Effector memory CD8-positive, alpha-beta T cell (primary cell): Measurements from ENCODE around the gene IQCE.

Experiments
- ATAC-seq: fragments of 150-1000 bp; cut with Tn5 transposase; replicated peaks from 2 replicates; pipeline ENCODE4 v1.10.0; 2021; ENCODE audit warnings: mild to moderate bottlenecking, moderate library complexity
- DNase-seq, 3 experiments: peaks; one replicate each; pipeline ENCODE4 v3.0.0; 2021
- H3K27ac Mint-ChIP-seq, 2 donors: one replicate each; pipeline ENCODE4 v1.8.0; 2022; ENCODE audit warnings: mild to moderate bottlenecking in 2 of 2, mixed read lengths in 2 of 2, moderate library complexity in 2 of 2
- H3K27me3 Mint-ChIP-seq, 2 donors: one replicate each; pipeline ENCODE4 v1.8.0; 2022; ENCODE audit warnings: mixed read lengths in 2 of 2
- H3K36me3 Mint-ChIP-seq: one replicate; pipeline ENCODE4 v1.8.0; 2022; ENCODE audit warnings: mild to moderate bottlenecking, moderate library complexity, mixed read lengths; ENCODE audit not compliant: insufficient read depth
- H3K4me1 Mint-ChIP-seq, 2 donors: one replicate each; pipeline ENCODE4 v1.8.0; 2022; ENCODE audit warnings: low read depth in 2 of 2, mixed read lengths in 2 of 2
- H3K4me3 Mint-ChIP-seq, 2 donors: one replicate each; pipeline ENCODE4 v1.8.0; 2022; ENCODE audit warnings: mild to moderate bottlenecking in 2 of 2, mixed read lengths in 2 of 2, moderate library complexity in 2 of 2
- H3K9me3 Mint-ChIP-seq, 2 donors: one replicate each; pipeline ENCODE4 v1.8.0; 2022; ENCODE audit warnings: mixed read lengths in 2 of 2

The IQCE gene

DNA sequence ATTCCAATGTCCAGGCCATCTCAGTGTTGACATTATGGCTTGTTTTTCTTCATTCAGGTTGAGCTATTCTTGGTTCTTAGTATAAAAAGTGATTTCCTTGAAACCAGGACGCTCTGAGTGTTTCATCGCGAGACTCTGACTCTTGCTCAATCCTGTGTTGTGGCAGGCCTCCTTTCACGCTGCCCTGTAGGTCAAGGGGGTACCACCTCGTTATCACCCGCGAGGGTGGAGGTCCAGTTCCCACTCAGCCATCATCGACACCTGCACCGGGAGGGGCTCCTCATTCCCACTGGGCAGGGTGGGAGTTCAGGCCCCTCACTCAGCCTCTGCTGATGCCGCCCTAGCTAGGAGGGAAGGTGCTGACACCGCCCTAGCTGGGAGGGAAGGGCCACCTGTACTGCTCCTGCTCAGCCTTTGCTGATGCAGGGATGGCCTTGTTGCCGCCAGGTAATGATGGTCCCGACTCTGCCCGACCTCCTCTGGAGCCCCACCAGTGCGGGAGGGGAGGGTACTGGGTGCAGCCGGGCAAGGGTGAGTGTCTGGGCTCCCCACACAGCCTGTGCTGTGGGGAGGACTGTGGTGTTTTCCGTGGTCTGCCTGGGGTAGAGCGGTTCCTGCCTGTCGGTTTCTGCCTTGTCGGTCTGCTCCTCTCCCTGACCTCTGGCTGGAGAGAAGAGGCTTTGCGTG is 16.4 kb downstream of the IQCE start:
- H3K36me3 Mint-ChIP-seq = peaks cover 9% of the 10 kb centered on the region
- H3K9me3 Mint-ChIP-seq = no peaks in the 10 kb centered on the region
- no peak overlapping the region for H3K4me3 Mint-ChIP-seq
- H3K27me3 Mint-ChIP-seq = no peaks in the 10 kb centered on the region
- ATAC-seq (no peak), DNase-seq (no peak)
- no peaks in the 10 kb centered on the region for H3K4me1 Mint-ChIP-seq
- peak overlapping the region; percentile 31 to 77 for H3K27ac Mint-ChIP-seq

DNA sequence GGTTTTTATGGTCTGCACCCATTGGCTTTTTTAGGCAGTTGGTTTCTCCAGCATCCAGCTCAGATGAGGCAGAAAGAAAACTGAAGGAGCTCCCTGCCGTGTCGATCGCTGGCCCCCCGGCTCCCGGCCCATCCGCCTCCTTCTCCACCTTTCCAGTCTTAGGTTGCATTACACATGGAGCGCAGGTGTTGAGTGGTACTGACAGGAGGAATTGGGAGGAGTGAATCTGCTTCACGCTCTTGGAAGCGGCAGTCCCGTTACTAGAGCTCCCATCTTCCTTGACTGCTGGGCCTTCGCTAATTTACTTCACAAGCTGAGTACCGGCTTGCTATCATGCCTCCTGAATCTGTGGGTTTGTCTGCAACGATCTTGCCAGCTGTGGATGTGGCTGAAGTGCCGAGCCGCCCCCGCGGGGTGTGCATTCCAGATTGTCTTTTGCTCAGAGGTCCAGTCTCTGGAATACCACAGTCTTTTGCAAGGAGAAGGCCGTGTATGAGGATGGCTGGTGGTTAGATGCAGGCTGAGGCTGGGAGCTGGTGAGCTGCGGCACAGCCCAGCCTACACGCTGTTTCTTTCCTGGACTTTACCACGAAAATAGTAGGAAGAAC is 17.1 kb downstream of the IQCE start:
- Mint-ChIP-seq H3K9me3 (no peaks in the 10 kb centered on the region), H3K36me3 (peaks cover 12% of the 10 kb centered on the region), H3K27ac (no peak overlapping the region), H3K4me3 (no peak overlapping the region), H3K27me3 (no peaks in the 10 kb centered on the region), H3K4me1 (no peaks in the 10 kb centered on the region)
- DNase-seq (no peak), ATAC-seq (no peak)

DNA sequence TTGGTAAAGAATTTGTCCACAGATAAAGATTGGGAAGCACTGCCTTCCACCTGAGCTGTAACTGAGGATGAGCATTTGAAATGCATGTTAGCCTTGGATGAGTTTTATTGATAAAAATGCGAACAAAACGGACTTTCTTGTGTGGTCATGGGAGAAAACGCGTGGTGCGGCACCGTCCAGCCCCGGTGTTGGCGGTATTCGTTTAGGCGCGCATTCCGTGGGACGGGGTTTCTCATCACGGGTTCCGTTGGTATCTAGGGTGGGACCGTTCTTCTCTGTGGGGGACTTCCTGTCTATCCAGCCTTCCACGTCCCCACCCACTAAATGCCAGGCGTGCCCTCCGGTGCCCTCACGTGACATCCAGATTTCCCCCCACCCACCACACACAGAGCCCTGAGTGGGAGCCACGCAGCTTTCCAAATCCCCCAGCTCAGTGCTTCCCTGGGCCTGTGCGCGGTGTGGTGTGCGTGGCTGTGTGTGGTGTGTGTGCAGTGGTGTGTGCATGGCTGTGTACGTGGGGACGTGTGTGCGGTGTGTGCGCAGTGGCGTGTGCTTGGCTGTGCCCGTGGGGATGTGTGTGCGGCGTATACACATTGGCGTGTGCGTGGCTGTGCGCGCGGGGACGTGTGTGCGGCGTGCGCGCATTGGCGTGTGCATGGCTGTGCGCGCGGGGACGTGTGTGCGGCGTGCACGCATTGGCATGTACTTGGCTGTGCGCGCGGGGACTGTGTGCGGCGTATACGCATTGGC is 18.1 kb downstream of the IQCE start:
- no peaks in the 10 kb centered on the region for H3K27me3 Mint-ChIP-seq
- no peaks in the 10 kb centered on the region for H3K9me3 Mint-ChIP-seq
- no peaks in the 10 kb centered on the region for H3K4me1 Mint-ChIP-seq
- peaks cover 12% of the 10 kb centered on the region for H3K36me3 Mint-ChIP-seq
- no peak overlapping the region for H3K27ac Mint-ChIP-seq
- DNase-seq = no peak
- no peak for ATAC-seq
- no peak overlapping the region for H3K4me3 Mint-ChIP-seq

DNA sequence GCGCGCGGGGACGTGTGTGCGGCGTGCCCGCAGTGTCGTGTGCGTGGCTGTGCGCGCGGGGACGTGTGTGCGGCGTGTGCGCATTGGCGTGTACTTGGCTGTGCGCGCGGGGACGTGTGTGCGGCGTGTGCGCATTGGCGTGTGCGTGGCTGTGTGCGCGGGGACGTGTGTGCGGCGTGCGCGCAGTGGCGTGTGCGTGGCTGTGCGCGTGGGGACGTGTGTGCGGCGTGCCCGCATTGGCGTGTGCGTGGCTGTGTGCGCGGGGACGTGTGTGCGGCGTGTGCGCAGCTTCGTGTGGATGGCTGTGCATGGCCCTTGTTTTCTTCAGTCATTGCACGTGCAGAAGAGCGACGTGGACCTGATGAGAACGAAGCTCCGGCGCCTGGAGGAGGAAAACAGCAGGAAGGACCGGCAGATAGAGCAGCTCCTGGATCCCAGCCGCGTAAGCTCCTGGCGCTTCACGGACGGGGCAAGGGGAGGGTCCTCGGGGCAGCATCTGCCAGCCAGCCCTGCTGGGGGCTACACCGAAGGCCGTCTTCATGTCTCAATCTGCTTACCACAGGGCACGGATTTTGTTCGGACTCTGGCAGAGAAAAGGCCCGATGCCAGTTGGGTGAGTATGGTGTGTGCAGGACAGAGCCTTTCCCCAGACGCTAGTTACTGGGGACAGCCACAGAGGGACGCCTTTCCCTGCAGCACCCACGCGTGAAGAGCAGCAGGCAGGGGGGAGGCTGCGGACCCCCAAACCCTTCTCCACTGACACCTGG is 19.3 kb downstream of the IQCE start:
- Mint-ChIP-seq H3K9me3 (no peaks in the 10 kb centered on the region), H3K36me3 (peaks cover 10% of the 10 kb centered on the region), H3K4me3 (no peak overlapping the region), H3K27me3 (no peaks in the 10 kb centered on the region), H3K27ac (no peak overlapping the region), H3K4me1 (no peaks in the 10 kb centered on the region)
- ATAC-seq (no peak), DNase-seq (no peak)

DNA sequence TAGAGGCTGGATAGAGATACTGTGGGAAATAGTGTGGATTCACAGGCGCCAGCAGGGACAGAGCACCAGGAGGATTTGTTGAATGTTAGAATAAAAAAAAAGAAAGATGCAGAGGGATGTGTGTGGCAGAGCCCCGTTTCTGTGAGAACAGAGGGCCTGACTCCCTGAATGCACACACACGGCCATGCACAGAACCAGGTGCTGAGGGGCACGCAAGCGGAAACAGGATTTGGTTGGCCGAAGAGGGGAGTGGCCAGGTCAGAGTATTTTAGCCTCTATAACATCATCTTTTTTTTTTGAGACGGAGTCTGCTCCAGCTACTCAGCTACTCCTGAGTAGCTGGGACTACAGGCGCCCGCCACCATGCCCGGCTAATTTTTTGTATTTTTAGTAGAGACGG is 21.9 kb downstream of the IQCE start:
- peaks cover 6% of the 10 kb centered on the region for H3K36me3 Mint-ChIP-seq
- H3K4me3 Mint-ChIP-seq = no peak overlapping the region
- no peak for ATAC-seq
- H3K27ac Mint-ChIP-seq = no peak overlapping the region
- no peak for DNase-seq
- H3K4me1 Mint-ChIP-seq = peaks cover 0 to 3% of the 10 kb centered on the region in 2 donors
- no peaks in the 10 kb centered on the region for H3K9me3 Mint-ChIP-seq
- H3K27me3 Mint-ChIP-seq = no peaks in the 10 kb centered on the region

DNA sequence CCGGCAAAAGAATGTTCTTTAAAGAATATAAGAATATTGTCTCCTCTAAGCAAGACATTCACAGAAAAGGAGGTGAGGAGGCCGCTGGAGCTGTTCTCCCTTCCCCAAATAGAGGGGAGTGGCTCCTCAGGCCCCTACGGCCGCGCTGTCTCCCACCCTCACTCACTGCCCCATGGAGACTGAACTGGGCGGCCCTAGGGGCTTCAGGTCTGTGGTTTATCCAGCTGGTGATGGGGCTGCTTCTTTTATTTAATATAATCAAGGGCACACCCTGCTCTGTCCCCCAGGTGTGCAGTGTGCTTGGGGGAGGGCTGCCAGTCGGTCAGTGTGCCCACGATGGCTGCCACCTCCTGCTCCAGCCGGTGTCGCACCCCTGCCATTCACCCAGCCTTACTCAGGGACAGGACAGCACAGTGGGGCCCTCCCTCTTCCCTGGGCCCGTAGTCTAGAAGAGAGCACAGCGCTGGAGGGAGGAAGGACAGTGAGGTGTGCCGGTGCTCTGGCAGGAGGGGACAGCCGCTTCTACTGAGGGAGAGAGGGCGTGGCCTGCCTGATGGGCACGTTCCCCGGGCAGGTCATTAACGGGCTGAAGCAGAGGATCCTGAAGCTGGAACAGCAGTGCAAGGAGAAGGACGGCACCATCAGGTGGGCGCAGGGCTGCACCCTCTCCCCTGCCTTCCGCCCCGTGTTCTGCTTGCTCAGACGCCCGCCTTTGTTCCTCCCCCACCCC is 23.4 kb downstream of the IQCE start:
- DNase-seq (no peak), ATAC-seq (no peak)
- no peaks in the 10 kb centered on the region for H3K9me3 Mint-ChIP-seq
- no peak overlapping the region for H3K27ac Mint-ChIP-seq
- no peak overlapping the region for H3K4me3 Mint-ChIP-seq
- peaks cover 6% of the 10 kb centered on the region for H3K36me3 Mint-ChIP-seq
- H3K4me1 Mint-ChIP-seq = peaks cover 0 to 3% of the 10 kb centered on the region in 2 donors
- H3K27me3 Mint-ChIP-seq = no peaks in the 10 kb centered on the region

DNA sequence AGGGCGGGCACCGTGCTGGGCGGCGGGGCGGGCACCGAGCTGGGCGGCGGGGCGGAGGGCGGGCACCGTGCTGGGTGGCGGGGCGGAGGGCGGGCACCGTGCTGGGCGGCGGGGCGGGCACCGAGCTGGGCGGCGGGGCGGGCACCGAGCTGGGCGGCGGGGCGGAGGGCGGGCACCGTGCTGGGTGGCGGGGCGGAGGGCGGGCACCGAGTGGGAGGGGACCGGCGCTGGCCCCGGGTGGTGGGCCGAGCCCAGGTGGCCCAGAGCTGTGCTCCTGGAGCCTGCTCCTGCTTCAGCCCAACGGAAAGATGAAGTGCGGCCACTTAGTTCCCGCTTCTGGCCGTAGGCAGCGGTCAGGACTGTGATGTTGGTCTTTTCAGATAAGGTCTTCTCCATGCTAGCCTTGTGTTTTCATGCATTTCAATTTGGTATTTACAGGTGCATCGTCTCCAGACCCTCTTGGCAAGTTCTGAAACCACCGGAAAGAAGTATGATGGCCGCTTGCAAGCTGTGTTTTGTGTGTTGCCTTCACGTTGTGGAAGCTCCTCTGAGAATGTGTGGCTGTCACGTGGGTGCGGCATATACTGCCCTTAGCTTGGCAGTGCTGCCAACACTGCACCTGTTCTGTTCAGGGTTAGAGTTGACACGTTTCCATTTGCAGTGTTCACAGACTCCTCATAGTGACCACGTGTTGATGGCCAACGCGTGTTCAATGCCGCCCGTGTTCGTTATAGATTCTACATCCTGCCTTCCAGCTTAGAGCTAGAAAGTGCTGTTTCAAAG is 25.2 kb downstream of the IQCE start:
- H3K9me3 Mint-ChIP-seq = no peaks in the 10 kb centered on the region
- H3K36me3 Mint-ChIP-seq = peaks cover 6% of the 10 kb centered on the region
- H3K27me3 Mint-ChIP-seq = no peaks in the 10 kb centered on the region
- no peak overlapping the region for H3K27ac Mint-ChIP-seq
- H3K4me1 Mint-ChIP-seq = peaks cover 0 to 3% of the 10 kb centered on the region in 2 donors
- DNase-seq = no peak
- no peak overlapping the region for H3K4me3 Mint-ChIP-seq
- ATAC-seq = no peak

DNA sequence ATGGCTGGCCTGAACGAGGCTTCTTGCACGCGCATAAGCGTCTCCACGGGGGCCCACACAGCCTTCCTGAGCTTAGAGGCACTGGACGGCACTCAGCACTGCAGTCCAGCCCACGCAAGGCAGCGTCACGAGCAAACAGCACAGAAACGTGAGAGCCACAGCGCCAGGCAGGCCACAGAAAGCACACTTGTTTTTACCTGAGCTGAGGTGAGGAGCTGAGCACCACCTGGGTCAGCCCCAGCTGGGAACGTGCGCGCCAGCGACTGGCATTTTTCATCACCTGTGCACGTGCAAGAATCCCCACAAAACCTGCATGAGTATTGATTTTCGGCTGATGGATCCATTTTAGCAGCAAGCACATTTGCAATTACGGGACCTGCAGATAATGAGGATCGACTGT is 26.7 kb downstream of the IQCE start:
- no peak for DNase-seq

DNA sequence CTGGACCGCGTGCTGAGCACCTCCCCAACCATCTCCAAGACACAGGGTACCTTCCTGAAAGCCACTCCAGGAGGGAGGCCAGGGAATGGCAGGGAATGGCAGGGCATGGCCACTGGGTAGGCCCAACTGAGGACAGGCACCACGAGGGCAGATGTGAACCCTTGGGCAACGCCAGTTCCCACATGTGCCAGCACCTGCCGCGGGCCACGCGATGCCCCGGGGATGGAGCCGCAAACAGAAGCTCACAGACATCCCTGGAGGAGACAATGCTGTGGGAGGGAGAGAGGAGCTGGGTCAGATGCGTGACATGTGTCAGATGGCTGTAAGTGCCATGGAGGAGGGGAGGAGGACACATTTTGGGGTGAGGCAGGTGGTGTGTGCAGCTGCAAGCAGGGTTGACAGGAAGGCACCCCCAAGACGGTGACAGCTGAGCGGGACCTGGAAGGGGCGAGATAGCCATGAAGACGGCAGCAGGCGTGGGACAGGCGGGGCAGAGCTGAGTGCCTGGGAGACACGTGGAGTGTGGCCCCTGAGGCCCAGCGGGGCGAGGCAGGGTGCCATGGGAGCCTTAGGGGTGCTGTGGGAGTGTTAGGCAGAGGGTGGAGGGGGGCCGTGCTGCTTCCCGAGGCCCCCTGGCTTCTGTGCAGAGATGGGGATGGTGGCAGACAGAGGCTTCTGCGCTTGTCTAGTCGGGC is 27.7 kb downstream of the IQCE start:
- no peak overlapping the region for H3K4me3 Mint-ChIP-seq
- H3K4me1 Mint-ChIP-seq = peaks cover 0 to 3% of the 10 kb centered on the region in 2 donors
- ATAC-seq (no peak), DNase-seq (no peak)
- H3K9me3 Mint-ChIP-seq = no peaks in the 10 kb centered on the region
- no peaks in the 10 kb centered on the region for H3K27me3 Mint-ChIP-seq
- H3K27ac Mint-ChIP-seq = no peak overlapping the region
- no peaks in the 10 kb centered on the region for H3K36me3 Mint-ChIP-seq

More for the DNA sequence above, 26.7 kb downstream of the IQCE start:
- no peak overlapping the region for H3K27ac Mint-ChIP-seq
- no peaks in the 10 kb centered on the region for H3K9me3 Mint-ChIP-seq
- peaks cover 0 to 3% of the 10 kb centered on the region in 2 donors for H3K4me1 Mint-ChIP-seq
- no peak for ATAC-seq
- H3K27me3 Mint-ChIP-seq = no peaks in the 10 kb centered on the region
- no peak overlapping the region for H3K4me3 Mint-ChIP-seq
- peaks cover under 1% of the 10 kb centered on the region for H3K36me3 Mint-ChIP-seq

DNA sequence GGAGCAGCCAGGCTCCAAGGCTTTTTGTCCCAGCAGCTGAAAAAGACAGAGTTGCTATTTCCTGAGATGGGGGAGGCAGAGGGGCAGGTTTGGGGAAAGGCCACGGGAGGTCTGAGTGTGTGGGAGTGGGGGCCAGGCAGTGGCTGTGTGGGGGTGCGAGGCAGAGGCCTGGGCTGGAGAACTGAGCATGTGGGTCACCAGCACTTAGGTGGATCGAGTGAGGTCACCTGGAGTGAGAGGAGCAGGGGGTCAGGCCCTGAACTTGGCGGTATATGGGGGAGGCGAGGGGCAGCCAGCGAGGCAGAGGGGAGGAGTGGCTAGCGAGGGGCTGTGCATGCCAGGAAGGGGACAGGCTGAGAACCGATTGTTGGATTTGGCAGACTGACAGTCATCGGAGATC is 28.4 kb downstream of the IQCE start:
- H3K36me3 Mint-ChIP-seq = no peaks in the 10 kb centered on the region

DNA sequence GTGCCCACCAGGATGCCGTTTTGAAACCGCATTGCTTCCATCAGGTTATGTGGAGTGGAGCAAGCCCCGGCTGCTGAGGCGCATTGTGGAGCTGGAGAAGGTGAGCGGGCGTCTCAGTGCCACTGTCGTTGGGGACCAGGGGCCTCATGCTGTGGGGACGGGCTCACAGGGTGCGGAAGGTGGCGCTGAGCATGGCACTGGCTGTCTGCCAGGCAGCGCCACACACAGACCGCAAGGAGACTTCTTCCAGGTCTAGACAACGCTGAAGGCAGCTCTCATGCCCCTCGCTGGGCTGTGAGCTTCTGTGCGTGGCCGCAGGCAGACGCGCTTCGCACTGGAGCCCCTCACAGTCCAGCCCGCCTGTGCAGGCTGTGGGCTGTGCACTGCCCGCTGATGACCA is 29.0 kb downstream of the IQCE start:
- no peaks in the 10 kb centered on the region for H3K27me3 Mint-ChIP-seq
- DNase-seq = no peak
- H3K9me3 Mint-ChIP-seq = no peaks in the 10 kb centered on the region
- H3K4me1 Mint-ChIP-seq = peaks cover 0 to 3% of the 10 kb centered on the region in 2 donors
- peaks cover under 1% of the 10 kb centered on the region for H3K36me3 Mint-ChIP-seq
- no peak overlapping the region for H3K27ac Mint-ChIP-seq
- H3K4me3 Mint-ChIP-seq = no peak overlapping the region
- no peak for ATAC-seq

More for the DNA sequence above, 28.4 kb downstream of the IQCE start:
- Mint-ChIP-seq H3K27me3 (no peaks in the 10 kb centered on the region), H3K4me1 (peaks cover 0 to 3% of the 10 kb centered on the region in 2 donors), H3K4me3 (no peak overlapping the region), H3K27ac (no peak overlapping the region), H3K9me3 (no peaks in the 10 kb centered on the region)
- ATAC-seq (no peak), DNase-seq (no peak)

DNA sequence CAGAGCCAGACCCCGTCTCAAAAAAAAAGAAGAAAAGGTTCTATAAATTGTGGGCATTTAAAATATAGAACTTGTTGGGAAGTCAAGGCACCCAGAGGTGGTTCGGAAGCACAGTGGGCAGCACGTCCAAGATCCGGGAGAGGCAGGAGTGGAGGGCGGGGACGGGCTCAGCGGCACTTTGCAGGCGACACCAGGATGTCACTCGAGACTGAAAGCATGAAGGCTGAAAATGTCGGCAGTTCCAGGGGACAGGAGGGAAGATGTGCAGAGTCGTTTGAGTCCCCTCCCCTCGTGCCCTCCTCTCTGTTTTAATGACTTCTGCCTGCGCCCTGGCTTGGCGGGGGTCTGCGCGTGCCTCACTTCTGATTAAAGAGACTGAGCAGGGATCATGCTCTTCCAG is 30.6 kb downstream of the IQCE start:
- Mint-ChIP-seq H3K9me3 (no peaks in the 10 kb centered on the region), H3K27me3 (no peaks in the 10 kb centered on the region), H3K4me3 (no peak overlapping the region), H3K36me3 (peaks cover 4% of the 10 kb centered on the region), H3K4me1 (peaks cover 0 to 3% of the 10 kb centered on the region in 2 donors), H3K27ac (no peak overlapping the region)
- ATAC-seq = no peak
- no peak for DNase-seq
